HL-60/S4 treated with phorbol 12-myristate 13-acetate at 8.2 ng/mL for 4 days and 3 days (cell line): ENCODE measurements around the gene TLE7.

Source experiments
- in situ Hi-C: fragments of 300-500 bp; cut with MboI; formaldehyde crosslinking; loops from 2 replicates; pipeline ENCODE4 v1.15.0; 2022; ENCODE audit warnings: low sequenced_read_pairs

The TLE7 gene

GRCh38 chr16:71442051-71442440 is at the start of gene TLE7:
Gene TLE7 (minus strand): TSS chr16:71442054. CDS start chr16:71433324, 8,730 bp downstream.
- in situ Hi-C loops = no loop called here

GRCh38 chr16:71491054-71491453 is 49.2 kb upstream of the TLE7 start:
- in situ Hi-C loops = no loop called here

GRCh38 chr16:71490361-71490760 is 48.5 kb upstream of the TLE7 start:
- in situ Hi-C loops = no loop called here

GRCh38 chr16:71489122-71489521 is 47.3 kb upstream of the TLE7 start, which contains the start of gene ZNF19:
Gene ZNF19 (minus strand): TSS chr16:71489324. CDS start chr16:71482114, 7,210 bp downstream.
- in situ Hi-C loops = no loop called here

GRCh38 chr16:71484006-71484893 is 42.4 kb upstream of the TLE7 start:
- in situ Hi-C loops = no loop called here

GRCh38 chr16:71482569-71482968 is 40.7 kb upstream of the TLE7 start:
- in situ Hi-C loops = no loop called here

- in situ Hi-C loops = no loop called here
Measured at GRCh38 chr16:71480956-71481355, 39.1 kb upstream of the TLE7 start.

GRCh38 chr16:71479420-71479819 is 37.6 kb upstream of the TLE7 start:
- in situ Hi-C loops = no loop called here

GRCh38 chr16:71476457-71477124 is 34.7 kb upstream of the TLE7 start:
- in situ Hi-C loops = no loop called here

GRCh38 chr16:71474864-71475263 is 33.0 kb upstream of the TLE7 start:
- in situ Hi-C loops = no loop called here

- in situ Hi-C loops = no loop called here
Measured at GRCh38 chr16:71473891-71474290, 32.0 kb upstream of the TLE7 start.

- in situ Hi-C loops = no loop called here
Measured at GRCh38 chr16:71472931-71473330, 31.1 kb upstream of the TLE7 start.

- in situ Hi-C loops = no loop called here
Measured at GRCh38 chr16:71472051-71472450, 30.2 kb upstream of the TLE7 start.

- in situ Hi-C loops = no loop called here
Measured at GRCh38 chr16:71467810-71468209, 26.0 kb upstream of the TLE7 start.

GRCh38 chr16:71464231-71464630 is 22.4 kb upstream of the TLE7 start:
- in situ Hi-C loops = no loop called here

GRCh38 chr16:71461686-71462648 is 20.1 kb upstream of the TLE7 start, which contains the start of gene ZNF23:
Gene ZNF23 (minus strand): TSS chr16:71462247. CDS start chr16:71456796, 5,451 bp downstream.
- in situ Hi-C loops = no loop called here

GRCh38 chr16:71460941-71461340 is 19.1 kb upstream of the TLE7 start:
- in situ Hi-C loops = no loop called here

GRCh38 chr16:71460236-71460635 is 18.4 kb upstream of the TLE7 start:
- in situ Hi-C loops = no loop called here

- in situ Hi-C loops = no loop called here
Measured at GRCh38 chr16:71459510-71459909, 17.7 kb upstream of the TLE7 start.

- in situ Hi-C loops = no loop called here
Measured at GRCh38 chr16:71456801-71457200, 14.9 kb upstream of the TLE7 start.

- in situ Hi-C loops = no loop called here
Measured at GRCh38 chr16:71453036-71453435, 11.2 kb upstream of the TLE7 start.
